Measurements from ENCODE around the gene SPG21. TPM values are rescaled to one million over a fixed set of nuclear protein-coding genes. Genes with fewer than 3 reads are reported as not detected.
"Not testable (repeated sequence)": the region's sequence is repeated elsewhere in the genome, so short reads cannot be mapped to it uniquely, and the experiment has no call there.

SPG21 gene
- total RNA-seq, 1 donor from 2014 or later, result 76.2 TPM

DNA sequence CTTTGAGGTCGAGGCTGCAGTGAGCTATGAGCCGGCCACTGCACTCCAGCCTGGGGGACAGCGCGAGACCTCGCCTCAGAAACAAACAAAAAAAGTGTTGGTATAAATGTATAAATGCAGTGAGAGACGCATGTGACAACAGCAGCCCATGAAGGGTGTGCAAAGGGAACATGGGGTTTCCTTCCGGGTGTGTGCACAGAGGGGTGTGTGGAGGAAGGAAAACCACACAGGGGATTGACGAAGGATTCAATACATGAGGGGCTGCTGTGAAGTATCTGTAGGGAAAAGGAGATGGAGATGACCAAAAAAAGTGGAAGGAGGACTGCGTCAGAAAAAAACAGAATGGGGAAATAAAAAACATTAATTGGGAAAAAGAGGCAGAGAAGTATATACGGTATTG is 38.6 kb upstream of the SPG21 start:
- peaks cover 9 to 29% (median 16%) of the 10 kb centered on the region in 3 donors for H3K36me3 ChIP-seq (ENCODE audit: control insufficient read depth in 3 of 3, insufficient read depth in 3 of 3, low read length in 3 of 3)

GRCh38 chr15:65027593-65027992 is 37.9 kb upstream of the SPG21 start:
- Histone ChIP-seq H3K4me1 (ENCODE audit: control insufficient read depth in 3 of 3, insufficient read depth in 3 of 3, low read length in 3 of 3) (peaks cover 6 to 9% (median 9%) of the 10 kb centered on the region in 3 donors), H3K4me3 (ENCODE audit: low read length in 3 of 3) (no peak overlapping the region)

More for the DNA sequence above, 38.6 kb upstream of the SPG21 start:
- peaks cover 9 to 10% (median 9%) of the 10 kb centered on the region in 3 donors for H3K4me1 ChIP-seq (ENCODE audit: control insufficient read depth in 3 of 3, insufficient read depth in 3 of 3, low read length in 3 of 3)
- peak overlapping the region; percentile 29 to 85 (median 80) for H3K4me3 ChIP-seq (ENCODE audit: low read length in 3 of 3)
- no peaks in the 10 kb centered on the region for H3K27me3 ChIP-seq (ENCODE audit: control insufficient read depth in 3 of 3, insufficient read depth in 3 of 3, low read length in 3 of 3)
- peak overlapping the region in 2 of 3 donors; percentile 91 to 94 for H3K9ac ChIP-seq (ENCODE audit: low read depth in 1 of 3, low read length in 3 of 3)
- no peaks in the 10 kb centered on the region for H3K9me3 ChIP-seq (ENCODE audit: control insufficient read depth in 3 of 3, low read length in 3 of 3)
- no peak overlapping the region for H3K27ac ChIP-seq (ENCODE audit: low read depth, low read length)

DNA sequence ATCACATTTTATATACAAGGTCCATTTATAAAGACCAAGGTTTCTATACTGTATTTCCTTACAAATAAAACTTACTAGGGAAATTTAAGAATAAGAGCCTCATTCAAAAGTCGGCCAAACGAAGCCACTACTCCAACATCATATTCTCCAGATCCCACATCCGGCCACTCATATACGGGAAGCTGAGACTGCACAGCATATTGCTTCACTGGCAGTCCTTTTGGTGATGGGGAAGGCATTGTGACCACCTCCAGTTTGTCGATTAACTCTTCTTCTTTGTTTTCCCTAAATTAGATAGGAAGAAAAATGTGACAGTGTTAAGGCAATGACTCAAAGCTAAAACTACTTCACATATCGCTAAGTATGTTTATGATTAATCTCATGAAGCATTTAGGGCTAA is 37.0 kb upstream of the SPG21 start:
- H3K36me3 ChIP-seq (ENCODE audit: control insufficient read depth in 3 of 3, insufficient read depth in 3 of 3, low read length in 3 of 3), result peaks cover 9 to 29% (median 17%) of the 10 kb centered on the region in 3 donors
- peaks cover 8 to 9% (median 9%) of the 10 kb centered on the region in 3 donors for H3K4me1 ChIP-seq (ENCODE audit: control insufficient read depth in 3 of 3, insufficient read depth in 3 of 3, low read length in 3 of 3)
- no peak overlapping the region for H3K9ac ChIP-seq (ENCODE audit: low read depth in 1 of 3, low read length in 3 of 3)
- H3K9me3 ChIP-seq (ENCODE audit: control insufficient read depth in 3 of 3, low read length in 3 of 3), result no peaks in the 10 kb centered on the region
- H3K27ac ChIP-seq (ENCODE audit: low read depth, low read length), result no peak overlapping the region
- no peaks in the 10 kb centered on the region for H3K27me3 ChIP-seq (ENCODE audit: control insufficient read depth in 3 of 3, insufficient read depth in 3 of 3, low read length in 3 of 3)
- H3K4me3 ChIP-seq (ENCODE audit: low read length in 3 of 3), result no peak overlapping the region

More at GRCh38 chr15:65027593-65027992, 37.9 kb upstream of the SPG21 start:
- Histone ChIP-seq H3K27me3 (ENCODE audit: control insufficient read depth in 3 of 3, insufficient read depth in 3 of 3, low read length in 3 of 3) (no peaks in the 10 kb centered on the region), H3K27ac (ENCODE audit: low read depth, low read length) (no peak overlapping the region), H3K9me3 (ENCODE audit: control insufficient read depth in 3 of 3, low read length in 3 of 3) (no peaks in the 10 kb centered on the region), H3K9ac (ENCODE audit: low read depth in 1 of 3, low read length in 3 of 3) (peak overlapping the region in 1 of 3 donors; percentile 2), H3K36me3 (ENCODE audit: control insufficient read depth in 3 of 3, insufficient read depth in 3 of 3, low read length in 3 of 3) (peaks cover 9 to 29% (median 17%) of the 10 kb centered on the region in 3 donors)

- H3K27ac ChIP-seq (ENCODE audit: low read depth, low read length), result no peak overlapping the region
- no peaks in the 10 kb centered on the region for H3K9me3 ChIP-seq (ENCODE audit: control insufficient read depth in 3 of 3, low read length in 3 of 3)
- peaks cover 0 to 2% (median 0%) of the 10 kb centered on the region in 3 donors for H3K4me1 ChIP-seq (ENCODE audit: control insufficient read depth in 3 of 3, insufficient read depth in 3 of 3, low read length in 3 of 3)
- no peaks in the 10 kb centered on the region for H3K27me3 ChIP-seq (ENCODE audit: control insufficient read depth in 3 of 3, insufficient read depth in 3 of 3, low read length in 3 of 3)
- H3K36me3 ChIP-seq (ENCODE audit: control insufficient read depth in 3 of 3, insufficient read depth in 3 of 3, low read length in 3 of 3), result peaks cover 23 to 46% (median 42%) of the 10 kb centered on the region in 3 donors
- H3K9ac ChIP-seq (ENCODE audit: low read depth in 1 of 3, low read length in 3 of 3), result no peak overlapping the region
- no peak overlapping the region for H3K4me3 ChIP-seq (ENCODE audit: low read length in 3 of 3)
Observed at GRCh38 chr15:65021488-65021887, 31.8 kb upstream of the SPG21 start.

DNA sequence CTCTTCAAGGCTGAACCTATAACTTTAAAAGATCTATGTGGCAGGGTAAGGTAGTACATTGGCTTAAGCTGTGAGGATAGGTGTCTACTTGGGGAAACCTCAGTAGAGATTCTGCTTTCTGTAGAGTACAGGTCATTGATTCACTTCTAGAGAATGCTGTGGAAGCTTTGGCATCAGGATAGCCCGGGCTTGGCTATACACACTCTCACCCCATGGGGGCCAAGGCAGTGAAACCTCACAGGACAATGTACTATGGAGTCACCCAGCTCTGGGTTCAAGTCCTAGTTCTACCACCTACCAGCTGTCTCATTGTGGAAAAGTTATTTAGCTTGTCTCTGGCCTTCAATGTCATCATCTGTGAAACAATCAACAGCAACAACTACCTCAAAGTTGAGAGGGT is 30.7 kb upstream of the SPG21 start:
- Histone ChIP-seq H3K9me3 (ENCODE audit: control insufficient read depth in 3 of 3, low read length in 3 of 3) (no peaks in the 10 kb centered on the region), H3K4me1 (ENCODE audit: control insufficient read depth in 3 of 3, insufficient read depth in 3 of 3, low read length in 3 of 3) (peaks cover 0 to 2% (median 0%) of the 10 kb centered on the region in 3 donors), H3K27me3 (ENCODE audit: control insufficient read depth in 3 of 3, insufficient read depth in 3 of 3, low read length in 3 of 3) (no peaks in the 10 kb centered on the region), H3K9ac (ENCODE audit: low read depth in 1 of 3, low read length in 3 of 3) (no peak overlapping the region), H3K36me3 (ENCODE audit: control insufficient read depth in 3 of 3, insufficient read depth in 3 of 3, low read length in 3 of 3) (peaks cover 23 to 46% (median 39%) of the 10 kb centered on the region in 3 donors), H3K27ac (ENCODE audit: low read depth, low read length) (no peak overlapping the region), H3K4me3 (ENCODE audit: low read length in 3 of 3) (no peak overlapping the region)

GRCh38 chr15:65011198-65011597 is 21.5 kb upstream of the SPG21 start:
- not testable (repeated sequence) for H3K4me3 ChIP-seq (ENCODE audit: low read length in 3 of 3); H3K4me1 ChIP-seq (ENCODE audit: control insufficient read depth in 3 of 3, insufficient read depth in 3 of 3, low read length in 3 of 3); H3K9ac ChIP-seq (ENCODE audit: low read depth in 1 of 3, low read length in 3 of 3); H3K27me3 ChIP-seq (ENCODE audit: control insufficient read depth in 3 of 3, insufficient read depth in 3 of 3, low read length in 3 of 3); H3K27ac ChIP-seq (ENCODE audit: low read depth, low read length); H3K9me3 ChIP-seq (ENCODE audit: control insufficient read depth in 3 of 3, low read length in 3 of 3)
- H3K36me3 ChIP-seq (ENCODE audit: control insufficient read depth in 3 of 3, insufficient read depth in 3 of 3, low read length in 3 of 3), result peaks cover 23 to 33% (median 29%) of the 10 kb centered on the region in 3 donors

DNA sequence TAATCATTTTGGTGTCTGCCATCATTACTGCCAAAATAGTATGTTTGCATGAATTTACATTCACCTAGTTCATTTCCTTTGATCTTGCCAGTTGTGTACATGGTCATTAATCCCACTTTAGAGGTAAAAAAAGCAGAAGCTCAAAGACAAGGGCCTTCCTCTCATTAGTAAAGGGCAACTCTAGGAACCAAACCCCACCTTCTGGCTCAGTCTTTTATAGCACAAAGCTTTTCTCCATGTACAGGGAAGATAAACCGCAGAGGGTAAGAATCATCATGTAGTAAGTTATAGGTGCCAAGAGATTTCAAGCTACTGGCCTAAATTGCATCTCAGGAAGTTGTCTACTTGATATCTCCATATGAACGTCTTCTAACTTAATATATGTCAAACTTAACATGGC is 19.3 kb upstream of the SPG21 start:
- Histone ChIP-seq H3K9ac (ENCODE audit: low read depth in 1 of 3, low read length in 3 of 3) (no peak overlapping the region), H3K4me1 (ENCODE audit: control insufficient read depth in 3 of 3, insufficient read depth in 3 of 3, low read length in 3 of 3) (no peaks in the 10 kb centered on the region), H3K9me3 (ENCODE audit: control insufficient read depth in 3 of 3, low read length in 3 of 3) (no peaks in the 10 kb centered on the region), H3K4me3 (ENCODE audit: low read length in 3 of 3) (no peak overlapping the region), H3K27ac (ENCODE audit: low read depth, low read length) (no peak overlapping the region), H3K36me3 (ENCODE audit: control insufficient read depth in 3 of 3, insufficient read depth in 3 of 3, low read length in 3 of 3) (peaks cover 13 to 33% (median 14%) of the 10 kb centered on the region in 3 donors), H3K27me3 (ENCODE audit: control insufficient read depth in 3 of 3, insufficient read depth in 3 of 3, low read length in 3 of 3) (no peaks in the 10 kb centered on the region)

DNA sequence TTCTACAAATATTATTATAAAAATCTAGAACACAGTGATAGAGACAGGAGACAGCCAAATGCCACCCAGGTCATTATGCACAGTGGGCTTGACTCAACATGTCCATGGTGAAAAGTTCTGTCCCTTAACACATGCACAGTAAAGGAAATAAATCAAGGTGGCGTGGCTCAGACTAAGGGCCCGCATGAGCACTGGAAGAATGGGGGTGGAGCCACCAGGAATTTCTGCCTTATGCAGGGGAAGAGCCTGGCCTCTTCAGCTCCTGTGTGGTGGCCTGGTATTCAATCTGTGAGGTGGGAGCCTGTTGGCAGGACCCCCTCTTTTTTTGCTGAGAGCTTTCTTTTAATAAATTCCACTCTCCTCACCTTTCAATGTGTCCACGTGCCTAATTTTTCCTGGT is 17.2 kb upstream of the SPG21 start:
- Histone ChIP-seq H3K4me1 (ENCODE audit: control insufficient read depth in 3 of 3, insufficient read depth in 3 of 3, low read length in 3 of 3) (no peaks in the 10 kb centered on the region), H3K27ac (ENCODE audit: low read depth, low read length) (no peak overlapping the region), H3K27me3 (ENCODE audit: control insufficient read depth in 3 of 3, insufficient read depth in 3 of 3, low read length in 3 of 3) (no peaks in the 10 kb centered on the region), H3K36me3 (ENCODE audit: control insufficient read depth in 3 of 3, insufficient read depth in 3 of 3, low read length in 3 of 3) (peaks cover 3 to 29% (median 5%) of the 10 kb centered on the region in 3 donors), H3K9me3 (ENCODE audit: control insufficient read depth in 3 of 3, low read length in 3 of 3) (no peaks in the 10 kb centered on the region), H3K9ac (ENCODE audit: low read depth in 1 of 3, low read length in 3 of 3) (no peak overlapping the region), H3K4me3 (ENCODE audit: low read length in 3 of 3) (no peak overlapping the region)

- Histone ChIP-seq H3K27ac (ENCODE audit: low read depth, low read length) (no peak overlapping the region), H3K4me3 (ENCODE audit: low read length in 3 of 3) (no peak overlapping the region), H3K27me3 (ENCODE audit: control insufficient read depth in 3 of 3, insufficient read depth in 3 of 3, low read length in 3 of 3) (no peaks in the 10 kb centered on the region), H3K9ac (ENCODE audit: low read depth in 1 of 3, low read length in 3 of 3) (no peak overlapping the region), H3K9me3 (ENCODE audit: control insufficient read depth in 3 of 3, low read length in 3 of 3) (no peaks in the 10 kb centered on the region), H3K36me3 (ENCODE audit: control insufficient read depth in 3 of 3, insufficient read depth in 3 of 3, low read length in 3 of 3) (peaks cover 3 to 19% (median 5%) of the 10 kb centered on the region in 3 donors), H3K4me1 (ENCODE audit: control insufficient read depth in 3 of 3, insufficient read depth in 3 of 3, low read length in 3 of 3) (no peaks in the 10 kb centered on the region)
Observed at GRCh38 chr15:65004993-65005392, 15.3 kb upstream of the SPG21 start.

GRCh38 chr15:64997745-64998375 is 8.1 kb upstream of the SPG21 start:
- no peak overlapping the region for H3K27ac ChIP-seq (ENCODE audit: low read depth, low read length)
- H3K9me3 ChIP-seq (ENCODE audit: control insufficient read depth in 3 of 3, low read length in 3 of 3), result no peaks in the 10 kb centered on the region
- H3K4me1 ChIP-seq (ENCODE audit: control insufficient read depth in 3 of 3, insufficient read depth in 3 of 3, low read length in 3 of 3), result no peaks in the 10 kb centered on the region
- no peak overlapping the region for H3K4me3 ChIP-seq (ENCODE audit: low read length in 3 of 3)
- no peak overlapping the region for H3K9ac ChIP-seq (ENCODE audit: low read depth in 1 of 3, low read length in 3 of 3)
- H3K27me3 ChIP-seq (ENCODE audit: control insufficient read depth in 3 of 3, insufficient read depth in 3 of 3, low read length in 3 of 3), result no peaks in the 10 kb centered on the region
- no peaks in the 10 kb centered on the region for H3K36me3 ChIP-seq (ENCODE audit: control insufficient read depth in 3 of 3, insufficient read depth in 3 of 3, low read length in 3 of 3)

Data from skeletal muscle tissue (tissue), 4 donors.